ENCODE data around the gene CDC7.

DNA sequence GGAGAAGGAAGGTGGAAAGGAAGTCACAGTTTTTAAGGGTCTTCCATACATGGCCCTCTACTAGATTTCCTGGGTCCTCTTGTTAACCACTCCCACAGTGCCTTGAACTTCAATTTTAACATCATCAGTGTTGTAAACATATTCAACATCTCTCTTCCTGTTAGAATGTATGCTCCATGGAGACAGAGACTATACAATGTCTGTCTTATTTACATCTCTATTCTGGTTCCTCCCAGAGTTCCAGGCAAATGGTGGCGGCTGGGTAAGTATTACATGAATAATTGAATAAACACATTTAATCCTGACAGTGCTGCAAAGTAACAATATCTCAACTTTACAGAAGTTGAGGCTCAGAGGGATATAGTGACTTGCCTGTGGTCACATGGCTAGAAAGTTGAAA, 40.3 kb downstream of the CDC7 start:
- TF ChIP-seq KLF7 (tag by site-specific recombination; IDR thresholded peaks at IDR 0.05; ENCODE audit: borderline replicate concordance) (no peak), ZNF366 (tag by site-specific recombination; conservative IDR thresholded peaks at IDR 0.05) (no peak), REST (tag by site-specific recombination; IDR thresholded peaks at IDR 0.05) (no peak), ZBTB1 (tag by site-specific recombination; IDR thresholded peaks at IDR 0.05) (no peak)
- TF ChIP-seq, protein P1, sequence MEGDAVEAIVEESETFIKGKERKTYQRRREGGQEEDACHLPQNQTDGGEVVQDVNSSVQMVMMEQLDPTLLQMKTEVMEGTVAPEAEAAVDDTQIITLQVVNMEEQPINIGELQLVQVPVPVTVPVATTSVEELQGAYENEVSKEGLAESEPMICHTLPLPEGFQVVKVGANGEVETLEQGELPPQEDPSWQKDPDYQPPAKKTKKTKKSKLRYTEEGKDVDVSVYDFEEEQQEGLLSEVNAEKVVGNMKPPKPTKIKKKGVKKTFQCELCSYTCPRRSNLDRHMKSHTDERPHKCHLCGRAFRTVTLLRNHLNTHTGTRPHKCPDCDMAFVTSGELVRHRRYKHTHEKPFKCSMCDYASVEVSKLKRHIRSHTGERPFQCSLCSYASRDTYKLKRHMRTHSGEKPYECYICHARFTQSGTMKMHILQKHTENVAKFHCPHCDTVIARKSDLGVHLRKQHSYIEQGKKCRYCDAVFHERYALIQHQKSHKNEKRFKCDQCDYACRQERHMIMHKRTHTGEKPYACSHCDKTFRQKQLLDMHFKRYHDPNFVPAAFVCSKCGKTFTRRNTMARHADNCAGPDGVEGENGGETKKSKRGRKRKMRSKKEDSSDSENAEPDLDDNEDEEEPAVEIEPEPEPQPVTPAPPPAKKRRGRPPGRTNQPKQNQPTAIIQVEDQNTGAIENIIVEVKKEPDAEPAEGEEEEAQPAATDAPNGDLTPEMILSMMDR (tag by site-specific recombination; IDR thresholded peaks at IDR 0.05), result no peak

Data from HEK293 (cell line).